HCT116 (cell line): Measurements from ENCODE around the gene MLYCD. TPM values are rescaled to one million over a fixed set of nuclear protein-coding genes. Genes with fewer than 3 reads are reported as not detected.

Experiments
- ATAC-seq: fragments of 200-7000 bp; cut with Tn5 transposase; 2 replicates; pipeline ENCODE4 v1.9.1; 2020; ENCODE audit warnings: mild to moderate bottlenecking, moderate library complexity
- BruUV-seq: library from RNA; stranded (reverse); fragments of 400-500 nt; replicated peaks from 2 replicates; lab custom pipeline; 2021; lab: Mats Ljungman, UMichigan
- CTCF ChIA-PET: fragments of 300-600 bp; sonication (Branson Sonifier 250); formaldehyde crosslinking; loops from one replicate; lab custom pipeline; 2021; ENCODE audit warnings: antibody characterized with exemption; lab: Charles Lee
- POLR2A ChIA-PET: fragments of 300-600, 350-600 bp; sonication (Branson Sonifier 250); formaldehyde crosslinking; loops from one replicate; lab custom pipeline; 2021; ENCODE audit warnings: antibody characterized with exemption; lab: Charles Lee
- RAD21 ChIA-PET, 2 experiments: fragments of 300-600 bp; sonication (Branson Sonifier 250); formaldehyde crosslinking; loops; one replicate each; lab custom pipeline; 2023; ENCODE audit warnings: low total read pairs in 2 of 2; ENCODE audit not compliant: uncharacterized antibody in 2 of 2, unreplicated experiment in 2 of 2, low non-redundant PET in 1 of 2; lab: Charles Lee
- DNase-seq: peaks from one replicate; pipeline ENCODE4 v3.0.0-alpha.2; 2010; ENCODE audit warnings: low read depth, low spot score
- H2AFZ ChIP-seq: fragments of 200-600 bp; shearing (Covaris generic), sonication (generic); 2 replicates; pipeline ENCODE4 v1.6.1; 2017; ENCODE audit warnings: low read depth, mixed run types, mixed read lengths, antibody characterized with exemption, low read length; ENCODE audit not compliant: poor library complexity, severe bottlenecking
- H3K27ac ChIP-seq: 2 replicates; pipeline ENCODE4 v1.5.1; 2012; ENCODE audit warnings: low read depth, low read length
- H3K27me3 ChIP-seq: fragments of 200-600 bp; sonication (generic); 2 replicates; pipeline ENCODE4 v1.6.1; 2016; ENCODE audit warnings: mixed run types, low read length, mixed read lengths; ENCODE audit not compliant: insufficient read depth
- H3K36me3 ChIP-seq, 2 experiments: fragments of 200-500 bp in 1 of 2; fragments of 200-600 bp in 1 of 2; sonication (Bioruptor generic) in 1 of 2; sonication (generic) in 1 of 2; 2 replicates each; pipeline versions ENCODE4 v1.5.1 to v1.6.1; 2014 to 2016; ENCODE audit warnings: low read length in 2 of 2, inconsistent platforms in 1 of 2, mixed read lengths in 1 of 2, mixed run types in 1 of 2; ENCODE audit not compliant: insufficient read depth in 2 of 2, control insufficient read depth in 1 of 2
- H3K4me1 ChIP-seq, 2 experiments: fragments of 200-600 bp in 1 of 2; sonication (generic) in 1 of 2; 2 replicates each; pipeline versions ENCODE4 v1.5.1 to v1.6.1; 2012 to 2017; ENCODE audit warnings: low read length in 2 of 2, inconsistent platforms in 1 of 2, mild to moderate bottlenecking in 1 of 2, mixed read lengths in 1 of 2, mixed run types in 1 of 2, moderate library complexity in 1 of 2; ENCODE audit not compliant: insufficient read depth in 2 of 2, control insufficient read depth in 1 of 2
- H3K4me2 ChIP-seq: fragments of 200-600 bp; sonication (generic); 2 replicates; pipeline ENCODE4 v1.6.1; 2017; ENCODE audit warnings: mixed run types, low read length, mixed read lengths
- H3K4me3 ChIP-seq, 2 experiments: fragments of 200-600 bp in 1 of 2; sonication (generic) in 1 of 2; replicated peaks in 1 of 2; 2 replicates each; pipeline ENCODE4 v1.5.1; 2011 to 2016; ENCODE audit warnings: low read length in 2 of 2, control low read depth in 1 of 2, low read depth in 1 of 2, mild to moderate bottlenecking in 1 of 2, mixed read lengths in 1 of 2, mixed run types in 1 of 2
- H3K79me2 ChIP-seq: fragments of 200-600 bp; sonication (generic); 2 replicates; pipeline ENCODE4 v1.6.1; 2017; ENCODE audit warnings: mild to moderate bottlenecking, mixed run types, low read length, moderate library complexity, mixed read lengths; ENCODE audit not compliant: insufficient read depth
- H3K9ac ChIP-seq: fragments of 200-600 bp; sonication (generic); 2 replicates; pipeline ENCODE4 v1.6.1; 2016; ENCODE audit warnings: low read length, mixed read lengths
- H3K9me2 ChIP-seq: fragments of 200-600 bp; sonication (generic), shearing (Covaris generic); 2 replicates; pipeline ENCODE4 v1.6.1; 2017; ENCODE audit warnings: mixed run types, mild to moderate bottlenecking, moderate library complexity; ENCODE audit not compliant: insufficient read depth
- H3K9me3 ChIP-seq, 2 experiments: fragments of 200-500 bp in 1 of 2; fragments of 200-600 bp in 1 of 2; sonication (Bioruptor generic) in 1 of 2; sonication (generic) in 1 of 2; 2 replicates each; pipeline ENCODE4 v1.6.1; 2014 to 2017; ENCODE audit warnings: low read length in 2 of 2, mixed read lengths in 2 of 2, inconsistent platforms in 1 of 2, low read depth in 1 of 2, mild to moderate bottlenecking in 1 of 2, mixed run types in 1 of 2, moderate library complexity in 1 of 2; ENCODE audit not compliant: control insufficient read depth in 1 of 2, insufficient read depth in 1 of 2
- H4K20me1 ChIP-seq: fragments of 200-600 bp; sonication (generic), shearing (Covaris generic); 2 replicates; pipeline ENCODE4 v1.6.1; 2017; ENCODE audit warnings: mixed run types, mild to moderate bottlenecking, moderate library complexity; ENCODE audit not compliant: insufficient read depth
- CEBPB ChIP-seq: IDR thresholded peaks from 2 replicates; pipeline ENCODE4 v1.6.1; 2012; ENCODE audit warnings: low read depth
- EGR1 ChIP-seq: IDR thresholded peaks from 2 replicates; pipeline ENCODE4 v1.6.1; 2012; ENCODE audit warnings: low read depth
- ELF1 ChIP-seq: IDR thresholded peaks from 2 replicates; pipeline ENCODE4 v1.6.1; 2012; ENCODE audit warnings: low read depth, borderline replicate concordance
- FOSL1 ChIP-seq: IDR thresholded peaks from 2 replicates; pipeline ENCODE4 v1.6.1; 2012; ENCODE audit warnings: low read depth
- JUND ChIP-seq: IDR thresholded peaks from 2 replicates; pipeline ENCODE4 v1.6.1; 2012
- POLR2AphosphoS5 ChIP-seq: IDR thresholded peaks from 2 replicates; pipeline ENCODE4 v1.6.1; 2011; ENCODE audit warnings: mild to moderate bottlenecking, low read depth, low read length, moderate library complexity
- SP1 ChIP-seq: IDR thresholded peaks from 2 replicates; pipeline ENCODE4 v1.6.1; 2012; ENCODE audit warnings: low read depth
- SRF ChIP-seq: IDR thresholded peaks from 2 replicates; pipeline ENCODE4 v1.6.1; 2012; ENCODE audit warnings: low read depth
- YY1 ChIP-seq: IDR thresholded peaks from 2 replicates; pipeline ENCODE4 v1.6.1; 2011; ENCODE audit warnings: low read length, low read depth, moderate library complexity, mild to moderate bottlenecking; ENCODE audit not compliant: insufficient replicate concordance; ENCODE audit errors: extremely low read depth
- ZFX ChIP-seq: fragments of 450-650 bp; IDR thresholded peaks from 2 replicates; pipeline ENCODE4 v1.6.1; 2017
- ZNF274 ChIP-seq: fragments of 200-500 bp; sonication (Bioruptor generic); IDR thresholded peaks from 2 replicates; pipeline ENCODE4 v1.6.1; 2014; ENCODE audit warnings: mild to moderate bottlenecking, low read depth, low read length, inconsistent platforms
- intact Hi-C: fragments of 100-400 bp; cut with micrococcal nuclease; formaldehyde crosslinking; loops from 2 replicates; pipeline ENCODE4 v1.10.0; 2022
- total RNA-seq: library from RNA; stranded (reverse); gene quantifications from one replicate; pipeline ENCODE4 v1.2.1, GENCODE V29; 2021; ENCODE audit not compliant: unreplicated experiment
- TF ChIP-seq, protein P1 (sequence below): IDR thresholded peaks from 2 replicates; pipeline ENCODE4 v1.6.1; 2012
- TF ChIP-seq, protein P2 (sequence below): IDR thresholded peaks from 2 replicates; pipeline ENCODE4 v1.6.1; 2012
- TF ChIP-seq, protein P3 (sequence below): IDR thresholded peaks from 2 replicates; pipeline ENCODE4 v1.6.1; 2011; ENCODE audit warnings: mild to moderate bottlenecking, low read length, moderate library complexity; ENCODE audit not compliant: insufficient replicate concordance; ENCODE audit errors: extremely low read depth

MLYCD gene
- total RNA-seq, 1 experiment from 2014 or later = 3.9 TPM

DNA sequence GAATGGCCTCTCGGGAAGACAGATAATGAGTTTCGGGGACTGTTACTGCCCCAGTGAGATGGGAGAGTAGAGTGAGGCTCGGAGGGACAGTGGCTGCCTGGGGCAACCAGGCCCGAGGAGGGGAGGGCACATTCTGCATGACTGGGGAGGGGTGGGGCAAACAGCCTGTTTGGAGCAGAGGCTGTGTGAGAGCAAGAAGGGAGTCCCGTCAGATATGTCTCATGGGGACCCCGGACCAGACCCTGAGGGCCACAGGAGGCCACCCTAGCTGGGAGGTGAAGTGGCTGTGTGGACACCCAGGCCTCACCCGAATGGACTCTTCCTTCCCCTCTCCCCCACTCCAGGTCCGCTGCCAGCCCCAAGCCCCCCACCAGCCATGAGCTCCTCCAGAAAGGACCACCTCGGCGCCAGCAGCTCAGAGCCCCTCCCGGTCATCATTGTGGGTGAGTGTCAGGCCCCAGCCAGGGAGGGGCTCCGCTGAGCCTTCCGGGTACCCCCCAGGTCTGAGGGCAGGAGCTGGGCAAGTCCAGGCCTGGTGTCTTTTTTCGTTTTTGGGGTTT, 58.5 kb downstream of the MLYCD start:
- Histone ChIP-seq H3K9me2 (no peaks in the 10 kb centered on the region), H4K20me1 (no peaks in the 10 kb centered on the region), H3K4me3 (no peak overlapping the region), H3K4me1 (peaks cover 16 to 26% of the 10 kb centered on the region in 2 experiments), H3K36me3 (peaks cover 5 to 9% of the 10 kb centered on the region in 2 experiments; a peak in 1 of 4 replicates), H3K9me3 (no peaks in the 10 kb centered on the region), H2AFZ (no peak overlapping the region), H3K79me2 (no peaks in the 10 kb centered on the region; the same call in 1 of the 2 replicates), H3K9ac (no peak overlapping the region), H3K27ac (no peak overlapping the region), H3K27me3 (no peaks in the 10 kb centered on the region), H3K4me2 (no peak overlapping the region)
- no TSS peak for BruUV-seq
- POLR2A ChIA-PET = interaction anchor here (1.2 kb wide), 1 partner anchor 57 kb away, joined by 3 read pairs; no protein-coding TSS in a partner anchor
- CTCF ChIA-PET = interaction anchor here (0.7 to 2.4 kb wide), 17 partner anchors 9 to 549 kb away, joined by 3 to 24 read pairs (median 5); partner anchors contain the start of gene TAF1C
- no peak for DNase-seq
- RAD21 ChIA-PET = interaction anchor here (0.7 to 1.3 kb wide), 3 partner anchors 86 to 662 kb away, joined by 3 to 7 read pairs (median 4); partner anchors contain the start of gene SLC38A8 (in 1 of the 2)
- no peak for ATAC-seq
- no peak for TF ChIP-seq SP1
- TF ChIP-seq, protein P1, sequence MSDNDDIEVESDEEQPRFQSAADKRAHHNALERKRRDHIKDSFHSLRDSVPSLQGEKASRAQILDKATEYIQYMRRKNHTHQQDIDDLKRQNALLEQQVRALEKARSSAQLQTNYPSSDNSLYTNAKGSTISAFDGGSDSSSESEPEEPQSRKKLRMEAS = no peak
- TF ChIP-seq ELF1 = no peak
- intact Hi-C loops = loop anchor here (2.0 to 10.0 kb wide), 2 partner anchors 87 to 547 kb away; partner anchors contain the start of gene MEAK7

DNA sequence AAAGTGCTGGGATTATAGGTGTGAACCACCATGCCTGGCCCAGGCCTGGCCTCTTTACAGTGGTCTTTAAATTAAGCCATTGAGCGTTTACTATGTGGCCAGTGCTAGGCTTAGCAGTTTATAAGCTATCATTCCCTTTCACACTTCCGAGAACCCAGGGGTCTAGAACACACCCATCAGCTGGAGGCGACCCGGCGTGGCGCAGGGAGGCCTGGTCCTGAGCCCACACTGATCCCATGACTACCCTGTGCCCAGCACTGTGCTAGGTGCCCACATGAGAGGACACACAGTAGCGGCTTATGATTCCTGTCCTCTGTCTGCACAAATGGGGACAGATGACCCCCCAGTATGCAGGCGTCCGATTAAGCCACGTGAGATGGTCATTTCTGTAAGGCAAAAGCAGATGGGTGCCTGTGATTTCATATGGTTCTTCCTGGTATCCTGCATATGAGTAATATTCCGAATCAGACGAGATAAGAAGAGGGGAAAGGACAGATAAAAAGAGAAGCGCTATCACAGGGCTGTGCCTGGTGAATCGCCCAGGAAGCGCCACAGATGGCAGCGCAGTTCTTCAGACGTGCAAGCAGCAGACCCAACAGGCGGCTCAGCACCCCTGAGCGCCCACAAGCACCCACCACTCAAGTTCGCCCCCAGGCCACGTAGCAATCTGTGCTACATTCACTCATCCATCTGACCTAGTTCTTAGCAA, 59.4 kb downstream of the MLYCD start:
- no peak overlapping the region for H3K4me3 ChIP-seq
- no peaks in the 10 kb centered on the region for H4K20me1 ChIP-seq
- DNase-seq (no peak), ATAC-seq (no peak)
- RAD21 ChIA-PET = interaction anchor here in 1 of 2 experiments (0.7 kb wide), 1 partner anchor 661 kb away, joined by 4 read pairs; no protein-coding TSS in a partner anchor
- H3K36me3 ChIP-seq = peaks cover 5 to 13% of the 10 kb centered on the region in 2 experiments; a peak in 1 of 4 replicates
- POLR2A ChIA-PET = no interaction called here
- intact Hi-C loops = loop anchor here (10.0 kb wide), 1 partner anchor 547 kb away; the partner anchor contains the start of gene MEAK7
- H3K4me2 ChIP-seq = no peak overlapping the region
- H3K79me2 ChIP-seq = no peaks in the 10 kb centered on the region; the same call in 1 of the 2 replicates
- no peak overlapping the region for H2AFZ ChIP-seq
- H3K9me2 ChIP-seq = no peaks in the 10 kb centered on the region
- CTCF ChIA-PET = interaction anchor here (0.7 to 2.4 kb wide), 4 partner anchors 88 to 108 kb away, joined by 3 to 19 read pairs (median 4); no protein-coding TSS in a partner anchor
- no peaks in the 10 kb centered on the region for H3K27me3 ChIP-seq
- no peak overlapping the region for H3K9ac ChIP-seq
- H3K4me1 ChIP-seq = peaks cover 11 to 17% of the 10 kb centered on the region in 2 experiments
- H3K9me3 ChIP-seq = no peaks in the 10 kb centered on the region
- H3K27ac ChIP-seq = no peak overlapping the region
- BruUV-seq = no TSS peak
- TF ChIP-seq ZFX (no peak), EGR1 (no peak), JUND (no peak), POLR2AphosphoS5 (no peak), ZNF274 (no peak), ELF1 (no peak), SRF (no peak), CEBPB (no peak), YY1 (no peak), FOSL1 (no peak)
- TF ChIP-seq, protein P2, sequence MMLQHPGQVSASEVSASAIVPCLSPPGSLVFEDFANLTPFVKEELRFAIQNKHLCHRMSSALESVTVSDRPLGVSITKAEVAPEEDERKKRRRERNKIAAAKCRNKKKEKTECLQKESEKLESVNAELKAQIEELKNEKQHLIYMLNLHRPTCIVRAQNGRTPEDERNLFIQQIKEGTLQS = no peak
- TF ChIP-seq, protein P3, sequence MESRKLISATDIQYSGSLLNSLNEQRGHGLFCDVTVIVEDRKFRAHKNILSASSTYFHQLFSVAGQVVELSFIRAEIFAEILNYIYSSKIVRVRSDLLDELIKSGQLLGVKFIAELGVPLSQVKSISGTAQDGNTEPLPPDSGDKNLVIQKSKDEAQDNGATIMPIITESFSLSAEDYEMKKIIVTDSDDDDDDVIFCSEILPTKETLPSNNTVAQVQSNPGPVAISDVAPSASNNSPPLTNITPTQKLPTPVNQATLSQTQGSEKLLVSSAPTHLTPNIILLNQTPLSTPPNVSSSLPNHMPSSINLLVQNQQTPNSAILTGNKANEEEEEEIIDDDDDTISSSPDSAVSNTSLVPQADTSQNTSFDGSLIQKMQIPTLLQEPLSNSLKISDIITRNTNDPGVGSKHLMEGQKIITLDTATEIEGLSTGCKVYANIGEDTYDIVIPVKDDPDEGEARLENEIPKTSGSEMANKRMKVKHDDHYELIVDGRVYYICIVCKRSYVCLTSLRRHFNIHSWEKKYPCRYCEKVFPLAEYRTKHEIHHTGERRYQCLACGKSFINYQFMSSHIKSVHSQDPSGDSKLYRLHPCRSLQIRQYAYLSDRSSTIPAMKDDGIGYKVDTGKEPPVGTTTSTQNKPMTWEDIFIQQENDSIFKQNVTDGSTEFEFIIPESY = no peak
